GM18526 (cell line): Measurements from ENCODE around the gene STXBP6.

ENCODE experiments used
- POLR2A ChIP-seq: IDR thresholded peaks from 3 replicates; pipeline ENCODE4 v1.6.1; 2011; ENCODE audit not compliant: insufficient read length; ENCODE audit errors: extremely low read depth

STXBP6 gene

GRCh38 chr14:24909523-24910302, 140.2 kb downstream of the STXBP6 start:
- TF ChIP-seq POLR2A: no peak

GRCh38 chr14:24908592-24909236, 141.2 kb downstream of the STXBP6 start:
- no peak for TF ChIP-seq POLR2A

- no peak for TF ChIP-seq POLR2A
Observed at GRCh38 chr14:24904533-24904932, 145.4 kb downstream of the STXBP6 start.

- no peak for TF ChIP-seq POLR2A
Observed at GRCh38 chr14:24903337-24903736, 146.6 kb downstream of the STXBP6 start.

- TF ChIP-seq POLR2A: no peak
Observed at GRCh38 chr14:24900269-24901100, 149.5 kb downstream of the STXBP6 start.

- no peak for TF ChIP-seq POLR2A
Observed at GRCh38 chr14:24897793-24898192, 152.2 kb downstream of the STXBP6 start.

- TF ChIP-seq POLR2A: no peak
Observed at GRCh38 chr14:24895622-24896021, 154.3 kb downstream of the STXBP6 start.

- TF ChIP-seq POLR2A: no peak
Observed at GRCh38 chr14:24895243-24895583, 154.7 kb downstream of the STXBP6 start.

- no peak for TF ChIP-seq POLR2A
Observed at GRCh38 chr14:24894583-24895242, 155.2 kb downstream of the STXBP6 start.

- TF ChIP-seq POLR2A: no peak
Observed at GRCh38 chr14:24892497-24893051, 157.4 kb downstream of the STXBP6 start.

- no peak for TF ChIP-seq POLR2A
Observed at GRCh38 chr14:24891987-24892496, 157.9 kb downstream of the STXBP6 start.

GRCh38 chr14:24890716-24891115, 159.2 kb downstream of the STXBP6 start:
- no peak for TF ChIP-seq POLR2A

GRCh38 chr14:24889843-24890242, 160.1 kb downstream of the STXBP6 start:
- TF ChIP-seq POLR2A: no peak

- no peak for TF ChIP-seq POLR2A
Observed at GRCh38 chr14:24888532-24888931, 161.4 kb downstream of the STXBP6 start.
